A673 (cell line): ENCODE measurements around the gene MGST2. TPM values are rescaled to one million over a fixed set of nuclear protein-coding genes. Genes with fewer than 3 reads are reported as not detected.

Experiments
- BruUV-seq: library from RNA; stranded (reverse); fragments of 400-500 nt; replicated peaks from 2 replicates; lab custom pipeline; 2021; lab: Mats Ljungman, UMichigan
- CTCF ChIA-PET: fragments of 300-600 bp; sonication (Branson Sonifier 250); formaldehyde crosslinking; loops from one replicate; lab custom pipeline; 2022; ENCODE audit warnings: antibody characterized with exemption; lab: Charles Lee
- POLR2A ChIA-PET: fragments of 300-600 bp; sonication (Branson Sonifier 250); formaldehyde crosslinking; loops from one replicate; lab custom pipeline; 2022; ENCODE audit warnings: antibody characterized with exemption; ENCODE audit not compliant: low non-redundant PET; lab: Charles Lee
- DNase-seq: peaks from one replicate; pipeline ENCODE4 v3.0.0-alpha.2; 2015; ENCODE audit warnings: low spot score
- H3K27ac ChIP-seq: fragments of 200-600 bp; sonication (generic); 2 replicates; pipeline ENCODE4 v1.5.1; 2016; ENCODE audit warnings: mixed run types, low read depth, mild to moderate bottlenecking, mixed read lengths, antibody characterized with exemption, low read length; ENCODE audit not compliant: poor library complexity, severe bottlenecking
- H3K27me3 ChIP-seq: fragments of 200-600 bp; sonication (generic); replicated peaks from 2 replicates; pipeline ENCODE4 v1.6.1; 2017; ENCODE audit warnings: mixed run types, low read depth, mild to moderate bottlenecking, mixed read lengths, antibody characterized with exemption, low read length; ENCODE audit not compliant: insufficient read depth, poor library complexity
- H3K36me3 ChIP-seq: fragments of 200-600 bp; sonication (generic); 2 replicates; pipeline ENCODE4 v1.6.1; 2016; ENCODE audit warnings: mixed run types, mild to moderate bottlenecking, mixed read lengths, antibody characterized with exemption, low read length; ENCODE audit not compliant: insufficient read depth, poor library complexity, severe bottlenecking
- H3K4me1 ChIP-seq: fragments of 200-600 bp; sonication (generic); 2 replicates; pipeline ENCODE4 v1.6.1; 2017; ENCODE audit warnings: mixed run types, mild to moderate bottlenecking, mixed read lengths, antibody characterized with exemption, low read length; ENCODE audit not compliant: insufficient read depth, poor library complexity, severe bottlenecking
- H3K4me3 ChIP-seq: fragments of 200-600 bp; sonication (generic); 2 replicates; pipeline ENCODE4 v1.5.1; 2016; ENCODE audit warnings: low read depth, mixed run types, mild to moderate bottlenecking, mixed read lengths, low read length; ENCODE audit not compliant: poor library complexity, severe bottlenecking
- H3K9me3 ChIP-seq: fragments of 200-600 bp; sonication (generic); 2 replicates; pipeline ENCODE4 v1.6.1; 2016; ENCODE audit warnings: mixed run types, low read depth, mild to moderate bottlenecking, mixed read lengths, antibody characterized with exemption, low read length; ENCODE audit not compliant: poor library complexity, severe bottlenecking
- EZH2 ChIP-seq: fragments of 200-600 bp; sonication (generic); IDR thresholded peaks from 2 replicates; pipeline ENCODE4 v1.6.1; 2017; ENCODE audit warnings: borderline replicate concordance, low read depth, mild to moderate bottlenecking, mixed read lengths, antibody characterized with exemption, low read length; ENCODE audit not compliant: poor library complexity, severe bottlenecking
- intact Hi-C: fragments of 100-400 bp; cut with micrococcal nuclease; formaldehyde crosslinking; loops from one replicate; pipeline ENCODE4 v1.10.0; 2022; ENCODE audit not compliant: unreplicated experiment
- total RNA-seq: library from RNA; stranded (reverse); gene quantifications from 2 replicates; pipeline ENCODE4 v1.2.3, GENCODE V29; 2021
- TF ChIP-seq, protein P1 (sequence below): fragments of 300-800, 200-600 bp; sonication (generic); conservative IDR thresholded peaks from 2 replicates; pipeline ENCODE4 v1.5.1; 2017; ENCODE audit warnings: low read depth, mild to moderate bottlenecking, antibody characterized with exemption, low read length, moderate library complexity, mixed read lengths

Gene MGST2
- total RNA-seq, 1 experiment from 2014 or later = 7.0 TPM

DNA sequence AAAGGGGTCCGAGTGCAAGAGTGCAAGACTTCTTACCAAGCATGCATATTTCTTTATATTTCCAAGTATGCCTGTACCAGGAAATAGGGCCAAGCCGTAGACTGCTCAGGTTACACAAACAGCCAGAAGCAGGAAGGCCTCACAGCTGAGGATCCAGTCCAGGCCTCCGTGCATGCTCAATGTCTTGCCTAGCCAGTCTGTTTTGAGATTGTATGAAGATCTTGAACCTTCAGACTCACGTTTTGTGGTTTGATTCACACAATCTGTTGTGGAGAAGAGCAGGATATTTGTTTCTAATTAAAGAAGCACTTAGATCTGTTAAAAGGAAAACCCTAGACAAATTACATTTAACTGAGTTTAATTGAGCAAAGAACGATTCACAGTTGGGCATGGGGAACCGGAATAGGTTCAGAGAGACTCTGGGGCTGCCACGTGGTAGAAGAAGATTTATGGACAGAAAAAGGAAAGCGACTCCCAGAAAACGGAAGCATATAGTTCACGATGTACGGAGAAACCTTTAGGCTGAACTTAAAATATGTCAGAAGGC is 1.2 kb downstream of the MGST2 start:
- DNase-seq = peak; percentile 40
- CTCF ChIA-PET = interaction anchor here (0.6 to 1.4 kb wide), 2 partner anchors 9 to 10 kb away, joined by 3 to 4 read pairs; no protein-coding TSS in a partner anchor
- no peak overlapping the region for H3K4me3 ChIP-seq
- TF ChIP-seq, protein P1, sequence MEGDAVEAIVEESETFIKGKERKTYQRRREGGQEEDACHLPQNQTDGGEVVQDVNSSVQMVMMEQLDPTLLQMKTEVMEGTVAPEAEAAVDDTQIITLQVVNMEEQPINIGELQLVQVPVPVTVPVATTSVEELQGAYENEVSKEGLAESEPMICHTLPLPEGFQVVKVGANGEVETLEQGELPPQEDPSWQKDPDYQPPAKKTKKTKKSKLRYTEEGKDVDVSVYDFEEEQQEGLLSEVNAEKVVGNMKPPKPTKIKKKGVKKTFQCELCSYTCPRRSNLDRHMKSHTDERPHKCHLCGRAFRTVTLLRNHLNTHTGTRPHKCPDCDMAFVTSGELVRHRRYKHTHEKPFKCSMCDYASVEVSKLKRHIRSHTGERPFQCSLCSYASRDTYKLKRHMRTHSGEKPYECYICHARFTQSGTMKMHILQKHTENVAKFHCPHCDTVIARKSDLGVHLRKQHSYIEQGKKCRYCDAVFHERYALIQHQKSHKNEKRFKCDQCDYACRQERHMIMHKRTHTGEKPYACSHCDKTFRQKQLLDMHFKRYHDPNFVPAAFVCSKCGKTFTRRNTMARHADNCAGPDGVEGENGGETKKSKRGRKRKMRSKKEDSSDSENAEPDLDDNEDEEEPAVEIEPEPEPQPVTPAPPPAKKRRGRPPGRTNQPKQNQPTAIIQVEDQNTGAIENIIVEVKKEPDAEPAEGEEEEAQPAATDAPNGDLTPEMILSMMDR = no peak
- no peak for TF ChIP-seq EZH2
- no peaks in the 10 kb centered on the region for H3K9me3 ChIP-seq
- intact Hi-C loops = no loop called here
- POLR2A ChIA-PET = no interaction called here
- BruUV-seq = no TSS peak
- H3K4me1 ChIP-seq = peaks cover 9% of the 10 kb centered on the region
- H3K36me3 ChIP-seq = no peaks in the 10 kb centered on the region
- H3K27ac ChIP-seq = no peak overlapping the region
- H3K27me3 ChIP-seq = no peaks in the 10 kb centered on the region

- no peak for DNase-seq
- CTCF ChIA-PET = no interaction called here
- POLR2A ChIA-PET = no interaction called here
These were observed 2.4 kb downstream of the MGST2 start for GRCh38 chr4:139668036-139668435.

GRCh38 chr4:139668658-139669201 is 3.1 kb downstream of the MGST2 start:
- Histone ChIP-seq H3K4me1 (peaks cover 9% of the 10 kb centered on the region), H3K4me3 (no peak overlapping the region), H3K27ac (no peak overlapping the region), H3K27me3 (no peaks in the 10 kb centered on the region), H3K36me3 (no peaks in the 10 kb centered on the region), H3K9me3 (no peaks in the 10 kb centered on the region)
- TF ChIP-seq EZH2 = no peak
- CTCF ChIA-PET = interaction anchor here (0.6 kb wide), 1 partner anchor 65 kb away, joined by 3 read pairs; no protein-coding TSS in a partner anchor
- BruUV-seq = no TSS peak
- DNase-seq = no peak
- POLR2A ChIA-PET = no interaction called here
- intact Hi-C loops = no loop called here

More at GRCh38 chr4:139668036-139668435, 2.4 kb downstream of the MGST2 start:
- Histone ChIP-seq H3K27ac (no peak overlapping the region), H3K4me3 (no peak overlapping the region), H3K9me3 (no peaks in the 10 kb centered on the region), H3K36me3 (no peaks in the 10 kb centered on the region), H3K27me3 (no peaks in the 10 kb centered on the region), H3K4me1 (peaks cover 9% of the 10 kb centered on the region)
- no peak for TF ChIP-seq EZH2
- TF ChIP-seq, protein P1 = no peak
- BruUV-seq = no TSS peak
- intact Hi-C loops = no loop called here
